GM18498 (cell line): ENCODE measurements around the gene SYCE1.
"Not testable (repeated sequence)": the region's sequence is repeated elsewhere in the genome, so short reads cannot be mapped to it uniquely, and the experiment has no call there.

ENCODE experiments used
- ATAC-seq: cut with Tn5 transposase; IDR thresholded peaks from one replicate; pipeline ENCODE4 v1.9.1; 2021; ENCODE audit warnings: mild to moderate bottlenecking, moderate library complexity; ENCODE audit not compliant: unreplicated experiment

SYCE1 gene, protein sequence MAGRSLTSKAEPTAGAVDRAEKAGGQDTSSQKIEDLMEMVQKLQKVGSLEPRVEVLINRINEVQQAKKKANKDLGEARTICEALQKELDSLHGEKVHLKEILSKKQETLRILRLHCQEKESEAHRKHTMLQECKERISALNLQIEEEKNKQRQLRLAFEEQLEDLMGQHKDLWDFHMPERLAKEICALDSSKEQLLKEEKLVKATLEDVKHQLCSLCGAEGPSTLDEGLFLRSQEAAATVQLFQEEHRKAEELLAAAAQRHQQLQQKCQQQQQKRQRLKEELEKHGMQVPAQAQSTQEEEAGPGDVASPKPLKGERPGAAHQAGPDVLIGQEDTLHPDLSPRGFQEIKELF

DNA sequence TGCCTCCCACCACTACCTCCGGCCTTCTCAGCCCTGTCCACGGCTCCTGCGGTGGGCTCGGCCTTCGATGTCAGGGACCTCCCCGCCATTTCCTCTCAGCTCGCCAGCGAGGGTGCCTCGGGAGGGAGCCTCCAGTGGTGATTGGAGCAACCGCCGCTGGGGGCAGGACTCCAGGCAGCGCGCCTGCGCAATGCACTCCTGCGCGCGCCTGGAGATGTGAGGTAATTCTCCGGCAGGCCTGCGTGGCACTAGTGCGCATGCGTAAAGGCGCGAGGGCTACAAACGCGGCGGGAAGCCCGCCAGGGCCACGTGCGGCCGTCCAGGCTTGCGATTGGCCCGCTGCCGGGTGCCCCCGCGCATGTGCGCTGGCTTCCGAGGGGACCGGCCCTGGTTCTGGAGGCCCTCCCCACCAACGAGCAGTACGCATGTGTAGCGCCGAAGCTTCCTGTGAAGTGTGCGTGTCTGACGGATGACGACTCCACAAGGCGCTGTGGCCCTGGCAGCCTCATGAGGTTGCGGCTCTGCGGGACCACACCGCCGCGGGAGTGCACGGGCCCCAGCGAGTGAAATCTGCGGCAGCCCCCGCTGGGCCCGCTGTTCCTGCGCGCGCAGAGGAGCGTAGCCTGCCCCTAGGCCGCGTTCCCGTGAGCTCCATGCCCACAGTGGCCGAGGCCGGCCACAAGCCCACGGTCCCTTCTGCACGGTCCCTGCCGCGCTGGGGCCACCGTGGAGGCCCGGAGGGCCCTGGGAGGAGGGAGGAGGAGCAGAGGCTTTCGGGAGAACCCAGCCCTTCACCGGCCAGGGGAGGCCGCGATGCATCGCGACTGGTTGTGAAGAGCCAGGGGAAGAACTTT is at the start of gene SYCE1:
Gene SYCE1, minus strand, starts transcription at position 143 of the 854 bp plus-strand sequence. Its CDS starts 54 bp downstream, at position 89.
- ATAC-seq, result no peak

DNA sequence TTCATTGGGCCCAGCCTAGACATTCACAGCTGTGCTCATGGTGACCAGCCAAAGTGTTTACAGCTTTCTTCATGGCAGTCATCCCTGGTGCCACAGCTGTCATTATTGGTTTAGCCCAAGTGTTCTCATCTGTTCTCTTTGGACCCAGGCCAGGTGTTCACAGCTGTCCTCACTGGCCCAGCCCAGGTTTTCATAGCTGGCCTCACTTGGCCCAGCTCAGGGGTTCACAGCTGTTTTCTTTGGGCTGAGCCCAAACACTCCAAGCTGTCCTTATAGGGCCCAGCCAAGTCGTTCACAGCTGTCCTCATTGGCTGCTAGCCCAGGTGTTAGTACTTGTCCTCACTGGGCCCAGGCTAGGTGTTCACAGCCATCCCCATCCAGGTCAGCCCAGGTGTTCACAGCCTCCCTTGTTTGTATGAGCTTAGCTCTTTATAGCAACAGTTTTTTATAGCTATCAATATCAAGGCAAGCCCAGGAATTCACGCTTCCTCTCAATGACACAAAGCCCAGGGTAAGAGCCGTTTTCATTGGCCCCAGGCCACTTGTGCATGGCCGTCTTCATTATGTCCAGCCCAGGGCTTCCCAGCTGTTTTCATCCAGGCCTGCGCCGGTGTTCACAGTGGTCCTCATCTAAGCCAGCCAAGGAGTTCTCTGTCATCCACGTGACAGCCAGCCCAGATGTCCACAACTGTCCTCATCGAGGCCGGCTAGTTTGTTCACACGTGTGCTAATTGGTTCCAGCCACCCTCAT is 49.6 kb upstream of the SYCE1 start:
- ATAC-seq, result no peak

DNA sequence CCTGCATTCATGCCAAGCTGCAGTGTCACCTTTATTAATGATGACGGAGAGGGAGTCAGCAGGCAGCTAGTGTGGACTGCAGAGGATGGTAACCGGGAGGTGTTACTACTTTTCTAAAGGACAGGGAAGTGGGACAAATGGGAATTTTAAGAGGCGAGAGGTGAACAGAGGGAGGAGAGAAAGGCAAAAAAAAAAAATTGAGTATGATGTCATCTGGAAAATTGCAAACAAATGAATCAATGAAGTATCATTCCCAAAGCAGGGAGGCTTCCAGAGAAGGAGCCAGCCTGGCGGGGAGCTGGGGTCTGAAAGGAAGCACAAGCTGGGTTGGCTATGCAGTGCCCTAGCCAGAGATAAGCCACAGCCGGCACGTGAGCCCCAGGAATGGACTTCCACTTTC is 48.3 kb upstream of the SYCE1 start:
- ATAC-seq, result no peak

DNA sequence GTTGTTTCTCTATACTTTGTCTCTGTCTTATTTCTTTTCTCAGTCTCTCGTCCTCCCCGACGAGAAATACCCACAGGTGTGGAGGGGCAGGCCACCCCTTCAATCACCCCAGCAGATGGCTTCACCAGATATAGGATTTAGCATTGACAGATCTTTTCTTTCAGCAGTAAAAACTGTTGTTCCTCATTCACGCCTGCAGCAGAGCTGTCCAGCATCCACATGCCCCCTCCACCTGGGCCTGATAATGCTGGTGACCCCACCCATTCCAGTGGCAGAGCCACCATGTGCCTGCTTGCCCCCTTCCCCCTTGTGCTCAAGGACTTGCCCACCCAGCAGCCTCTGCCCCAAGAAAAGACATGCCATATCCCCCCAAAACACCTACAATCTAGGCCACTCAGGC is 45.7 kb upstream of the SYCE1 start:
- ATAC-seq, result no peak

DNA sequence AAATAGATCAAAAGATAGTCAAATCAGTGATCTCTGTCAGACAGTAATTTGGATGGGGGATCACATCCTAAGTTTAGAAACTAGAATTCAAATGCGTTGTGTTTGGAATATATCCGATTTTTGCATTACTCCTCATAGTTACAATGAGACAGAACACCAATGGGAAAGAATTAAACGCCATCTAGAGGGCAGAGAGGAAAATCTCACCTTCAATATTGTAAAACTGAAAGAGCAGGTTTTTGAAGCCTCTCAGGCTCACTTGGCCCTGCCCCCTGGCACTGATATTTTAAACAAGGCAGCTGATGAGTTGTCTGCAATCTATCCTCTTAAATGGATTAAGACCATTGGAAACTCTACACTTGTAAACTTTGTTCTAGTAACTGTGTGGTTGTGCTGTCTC is 43.5 kb upstream of the SYCE1 start:
- ATAC-seq, result no peak

DNA sequence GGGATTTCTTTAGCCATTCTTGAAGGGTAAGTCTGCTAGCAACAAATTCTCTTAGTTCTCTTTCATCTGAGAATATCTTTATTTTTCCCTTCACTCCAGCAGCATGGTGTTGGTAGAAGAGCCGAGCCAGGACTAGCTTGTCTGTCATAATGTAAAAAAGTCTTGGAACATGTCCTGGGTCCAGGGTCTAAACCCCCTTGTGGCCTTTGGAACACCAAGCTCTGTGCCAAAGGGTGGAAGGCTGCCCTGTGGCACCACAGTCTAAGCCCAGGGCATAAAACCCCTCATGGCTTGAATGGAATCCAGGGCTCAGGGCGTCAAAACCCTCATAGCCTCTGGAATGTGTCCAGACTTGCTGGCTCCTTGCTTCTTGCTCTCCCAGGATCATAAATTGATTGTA is 38.1 kb upstream of the SYCE1 start:
- ATAC-seq, result not testable (repeated sequence)

DNA sequence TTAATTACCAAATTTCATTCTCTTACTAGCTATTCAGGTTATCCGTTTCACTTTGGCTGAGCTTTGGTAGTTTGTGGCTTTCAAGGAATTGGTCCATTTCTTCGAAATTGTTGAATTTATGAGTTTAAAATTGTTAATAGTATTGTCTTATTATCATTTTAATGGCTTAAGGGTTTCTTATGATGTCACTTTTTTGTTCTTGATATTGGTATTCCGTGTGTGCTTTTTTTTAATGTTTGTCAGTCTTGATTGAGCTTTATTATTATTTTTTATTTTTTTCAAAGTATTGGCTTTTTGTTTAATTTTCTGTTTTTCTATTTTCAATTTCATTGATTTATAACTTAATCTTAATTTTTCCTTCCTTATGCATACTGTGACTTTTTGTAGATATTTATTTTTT is 35.3 kb upstream of the SYCE1 start:
- no peak for ATAC-seq

DNA sequence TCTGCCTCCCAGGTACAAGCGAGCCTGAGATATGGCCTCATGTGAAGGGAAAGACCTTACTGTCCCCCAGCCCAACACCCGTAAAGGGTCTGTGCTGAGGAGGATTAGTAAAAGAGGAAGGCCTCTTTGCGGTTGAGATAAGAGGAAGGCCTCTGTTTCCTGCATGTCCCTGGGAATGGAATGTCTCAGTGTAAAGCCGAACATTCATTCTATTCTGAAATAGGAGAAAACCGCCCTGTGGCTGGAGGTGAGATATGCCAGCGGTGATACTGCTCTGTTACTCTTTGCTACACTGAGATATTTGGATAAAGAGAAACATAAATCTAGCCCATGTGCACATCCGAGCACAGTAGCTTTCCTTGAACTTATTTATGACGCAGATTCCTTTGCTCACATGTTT is 34.5 kb upstream of the SYCE1 start:
- not testable (repeated sequence) for ATAC-seq

DNA sequence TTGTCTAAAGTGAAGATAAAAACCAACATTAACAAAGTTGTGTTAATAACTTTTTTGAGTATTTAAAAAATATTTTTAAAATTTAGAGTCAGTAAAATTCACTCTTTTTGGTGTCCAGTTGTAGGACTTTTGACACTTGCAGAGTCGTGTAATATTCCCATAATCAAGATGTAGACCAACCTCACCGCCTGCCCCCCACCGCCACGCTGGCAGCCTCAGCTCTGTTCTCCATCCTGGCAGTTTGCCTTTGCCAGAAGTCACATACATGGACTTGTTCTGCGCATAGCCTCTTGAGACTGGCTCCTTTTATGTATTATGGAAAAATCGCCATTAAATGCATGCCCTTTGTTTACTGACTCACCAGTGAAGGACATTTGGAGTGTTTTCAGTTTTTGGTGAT is 27.3 kb upstream of the SYCE1 start:
- no peak for ATAC-seq

DNA sequence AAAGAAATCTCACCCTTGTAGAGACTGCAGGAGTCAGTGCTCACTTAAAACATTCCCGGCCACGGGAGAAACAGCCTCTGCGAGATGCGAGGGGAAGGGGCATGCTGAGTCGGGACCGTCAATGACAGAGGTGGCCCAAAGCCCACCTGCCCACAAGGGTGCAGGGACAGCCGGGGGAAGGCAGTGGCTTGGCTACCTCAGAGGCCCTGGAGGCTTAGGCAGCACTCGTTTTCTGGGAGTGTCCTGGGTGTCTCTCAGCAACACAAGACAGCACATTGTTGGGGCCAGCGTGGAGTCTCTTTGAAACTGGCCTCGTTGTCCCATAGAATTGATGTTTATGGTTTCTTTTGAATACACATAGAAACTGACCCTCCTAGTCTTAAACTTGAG is 25.6 kb upstream of the SYCE1 start:
- no peak for ATAC-seq

DNA sequence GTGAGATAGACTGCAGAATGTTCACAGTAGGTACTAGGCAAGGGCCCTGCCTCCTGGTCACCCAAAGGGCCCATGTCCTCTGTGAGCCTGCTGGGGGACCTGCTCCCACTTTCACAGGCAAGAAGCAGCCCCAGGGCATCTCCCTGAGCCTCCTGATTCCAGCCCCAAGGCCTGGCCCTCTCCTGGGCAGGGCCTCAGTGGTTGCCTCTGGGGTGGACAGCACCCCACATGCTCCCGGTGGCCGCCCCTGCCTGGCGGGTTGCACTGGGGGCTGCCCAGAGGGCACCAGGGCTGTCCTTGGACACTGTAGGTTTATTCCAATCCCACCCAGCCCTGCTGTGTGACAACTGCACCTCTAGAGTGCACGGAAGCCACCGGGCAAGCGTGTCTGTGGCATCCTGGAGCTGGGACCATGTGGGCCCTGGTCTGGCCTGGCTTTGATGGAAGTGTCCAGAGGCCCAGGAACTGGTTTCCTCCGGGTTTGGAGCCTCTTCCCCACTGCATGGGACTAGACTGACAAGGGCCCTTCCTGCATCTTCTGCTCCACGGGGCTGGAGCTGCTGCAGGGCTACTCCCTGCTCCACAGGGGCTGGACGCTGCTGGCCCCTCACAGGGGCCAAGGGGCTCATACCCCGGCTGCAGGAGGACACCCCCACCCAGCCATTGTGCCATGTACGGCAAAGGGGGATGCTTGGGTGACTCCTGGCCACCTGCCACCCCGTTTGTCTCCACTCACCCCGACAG is 25.0 kb upstream of the SYCE1 start:
- no peak for ATAC-seq

DNA sequence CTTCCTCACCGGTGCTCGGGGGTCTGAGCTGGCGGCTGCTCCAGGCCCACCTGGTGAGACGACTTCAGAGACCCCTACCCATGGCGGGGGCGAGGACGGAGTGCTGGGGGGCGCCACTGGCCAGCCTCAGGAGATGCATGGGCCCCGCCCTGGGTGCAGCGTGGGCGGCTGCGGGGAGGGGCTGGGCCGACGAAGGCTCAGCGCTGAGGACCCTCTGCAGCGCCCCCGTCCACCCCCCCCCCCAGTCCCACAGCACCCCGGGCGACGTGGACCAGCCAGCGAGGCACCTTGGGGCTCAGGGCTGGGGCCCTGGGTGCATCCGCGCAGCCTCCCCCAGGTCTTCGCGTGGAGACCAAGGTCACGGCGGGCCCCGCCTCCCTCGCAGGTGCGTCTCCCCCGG is 11.7 kb upstream of the SYCE1 start:
- not testable (repeated sequence) for ATAC-seq

DNA sequence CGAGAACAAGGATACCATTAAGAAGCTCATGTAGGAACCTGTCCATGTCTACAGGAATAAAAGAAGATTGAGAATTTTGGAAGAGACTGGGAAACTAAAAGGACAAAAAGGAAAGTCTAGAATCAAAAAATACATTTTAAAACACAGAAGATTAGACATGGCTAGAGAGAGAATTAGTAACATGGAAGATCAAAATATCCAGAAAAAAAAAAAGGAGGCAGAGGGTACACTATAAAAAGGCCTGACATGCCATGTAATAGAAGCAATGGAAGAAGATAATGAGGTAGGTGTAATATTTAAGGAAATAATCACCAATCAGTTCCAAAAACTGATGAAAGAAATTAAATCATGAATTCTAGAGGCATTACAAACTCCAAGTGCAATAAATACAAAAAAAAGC is 8.1 kb upstream of the SYCE1 start:
- ATAC-seq, result not testable (repeated sequence)

DNA sequence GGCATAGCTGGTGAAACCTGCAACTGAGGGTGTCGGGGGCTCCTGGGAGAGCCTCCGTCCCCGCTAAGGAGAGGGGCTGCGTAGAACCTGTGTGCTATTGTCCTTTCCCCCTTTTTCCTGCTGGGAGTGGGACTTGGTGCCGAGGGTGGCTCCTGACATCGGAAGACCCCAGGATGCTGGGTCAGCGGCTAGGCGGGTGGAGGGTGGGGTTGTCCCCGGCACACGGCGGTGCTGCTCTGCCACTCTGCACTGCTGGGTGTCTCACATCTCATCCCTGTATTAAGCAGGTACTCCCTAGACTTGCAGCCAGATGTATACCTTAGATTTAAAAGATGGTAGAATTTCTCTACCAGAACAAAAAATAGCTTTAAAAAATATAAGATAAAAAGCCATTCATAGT is 6.7 kb upstream of the SYCE1 start:
- not testable (repeated sequence) for ATAC-seq

DNA sequence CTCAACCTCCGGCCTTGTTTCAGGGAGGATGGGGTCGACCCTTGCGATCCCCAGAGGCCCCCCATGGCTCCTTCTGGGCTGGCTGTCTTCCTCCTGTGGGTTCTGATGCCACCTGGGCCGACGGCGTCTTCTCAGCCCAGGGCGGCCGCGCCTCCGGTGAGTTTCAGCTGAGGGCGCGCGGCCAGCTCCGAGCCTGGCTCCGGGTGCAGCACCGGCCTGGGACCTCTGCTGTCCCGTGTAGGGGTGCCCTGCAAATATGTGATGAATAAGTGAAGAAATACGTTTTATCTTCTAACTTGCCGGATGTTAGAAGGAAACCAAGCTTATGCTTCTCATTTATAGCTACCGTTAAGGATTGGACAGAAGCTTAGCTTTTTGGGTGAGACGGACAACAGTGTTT is 4.4 kb upstream of the SYCE1 start:
- ATAC-seq, result not testable (repeated sequence)

DNA sequence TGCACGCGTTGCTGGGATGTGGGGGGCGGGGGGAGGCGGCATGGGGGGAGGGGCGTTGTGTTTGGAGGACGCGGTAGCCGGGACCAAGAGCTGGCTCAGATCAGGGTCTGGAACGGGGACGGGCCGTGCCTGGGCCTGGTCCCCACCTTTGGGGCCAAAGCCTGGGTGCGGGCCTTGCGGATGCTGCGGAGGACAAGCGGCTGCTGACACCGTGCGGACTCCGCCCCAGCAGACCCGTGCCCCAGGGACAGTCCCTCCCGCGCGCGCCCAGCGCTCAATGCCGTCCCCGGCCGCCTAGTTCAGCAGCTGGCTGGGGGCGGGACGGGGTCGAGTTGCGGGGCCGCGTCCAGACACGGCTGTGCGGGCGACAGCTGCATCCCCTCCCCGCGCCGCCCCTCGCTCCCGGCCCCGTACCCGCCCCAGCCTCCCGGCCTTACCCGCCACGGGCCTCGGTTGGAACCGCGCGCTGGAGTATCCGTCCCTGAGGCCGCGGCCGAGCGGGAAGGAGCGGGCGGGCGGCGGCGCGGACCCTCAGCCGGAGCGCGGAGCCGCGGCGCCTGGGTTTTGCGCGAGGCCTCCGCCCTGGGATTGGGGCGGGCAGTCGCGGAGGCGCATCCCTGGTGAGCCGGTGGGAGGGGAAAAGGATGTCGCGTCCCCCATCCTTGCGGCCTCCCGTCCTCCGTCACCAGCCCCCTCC is 3.6 kb upstream of the SYCE1 start:
- not testable (repeated sequence) for ATAC-seq

DNA sequence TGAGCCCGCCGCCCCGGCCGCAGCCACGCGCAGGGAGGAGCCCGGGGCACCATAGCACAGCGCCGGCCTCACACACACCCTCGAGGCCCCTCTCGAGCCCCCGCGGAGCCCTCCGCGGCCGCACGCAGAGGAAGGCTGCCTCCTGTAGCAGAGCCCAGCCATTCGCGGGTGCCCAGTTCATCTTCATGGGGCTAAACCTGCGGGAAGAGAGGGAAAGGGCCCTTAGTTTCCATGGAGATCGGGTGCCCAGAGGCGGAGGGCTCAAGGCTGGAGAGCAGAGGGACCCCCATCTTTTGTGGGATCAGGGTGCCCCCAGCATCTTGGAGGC is 2.9 kb upstream of the SYCE1 start:
- no peak for ATAC-seq

DNA sequence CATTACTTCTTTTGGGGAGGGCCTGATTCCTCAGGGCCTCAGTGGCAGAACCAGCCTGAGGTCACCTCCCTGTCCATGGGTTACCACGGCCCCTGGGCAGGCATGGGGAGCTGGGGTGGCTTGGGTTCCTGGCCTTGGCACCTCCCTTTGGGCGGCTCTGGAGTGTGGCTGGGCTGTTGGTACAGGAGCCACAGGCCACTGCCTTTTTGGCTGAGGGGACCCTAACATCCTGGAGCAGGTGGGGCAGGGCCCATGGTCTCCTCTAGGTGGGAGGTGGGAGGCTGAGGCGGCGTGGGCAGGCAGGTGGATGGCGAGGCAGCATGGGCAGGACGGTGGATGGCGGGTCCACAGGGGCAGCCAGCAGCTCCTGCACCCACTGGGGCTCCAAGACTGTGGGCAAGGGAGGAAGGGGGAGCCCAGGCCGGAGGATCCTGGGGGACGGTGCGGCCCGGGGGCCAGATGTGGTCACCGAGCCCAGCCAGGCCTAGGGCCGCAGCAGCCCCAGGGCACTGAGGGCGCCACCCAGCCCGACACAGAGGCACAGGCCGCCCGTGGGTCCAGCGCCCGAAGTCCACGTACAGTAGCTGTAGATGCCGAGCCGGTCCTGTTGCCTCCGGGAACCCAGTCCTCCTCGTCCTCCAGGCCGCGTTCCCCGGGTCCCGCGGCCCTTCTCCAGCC is 2.4 kb upstream of the SYCE1 start:
- no peak for ATAC-seq

DNA sequence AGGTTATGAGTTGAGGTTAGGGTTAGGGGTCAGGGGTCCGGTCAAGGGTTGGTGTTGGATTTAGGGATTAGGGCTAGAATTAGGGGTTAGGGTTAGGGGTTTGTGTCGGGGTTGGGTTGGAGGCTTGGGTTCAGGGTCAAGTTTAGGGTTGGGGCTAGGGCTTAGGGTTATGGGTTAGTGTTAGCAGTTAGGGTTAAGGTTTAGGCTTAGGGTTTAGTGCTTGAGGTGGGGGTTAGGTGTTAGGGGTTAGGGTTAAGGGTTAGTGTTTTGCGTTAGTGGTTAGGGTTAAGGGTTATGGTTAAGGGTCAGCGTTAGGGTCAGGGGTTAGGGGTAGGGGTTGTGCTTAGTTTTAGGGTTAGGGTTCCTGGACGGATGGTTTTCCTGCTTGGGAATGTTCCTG is 1.7 kb upstream of the SYCE1 start:
- no peak for ATAC-seq

DNA sequence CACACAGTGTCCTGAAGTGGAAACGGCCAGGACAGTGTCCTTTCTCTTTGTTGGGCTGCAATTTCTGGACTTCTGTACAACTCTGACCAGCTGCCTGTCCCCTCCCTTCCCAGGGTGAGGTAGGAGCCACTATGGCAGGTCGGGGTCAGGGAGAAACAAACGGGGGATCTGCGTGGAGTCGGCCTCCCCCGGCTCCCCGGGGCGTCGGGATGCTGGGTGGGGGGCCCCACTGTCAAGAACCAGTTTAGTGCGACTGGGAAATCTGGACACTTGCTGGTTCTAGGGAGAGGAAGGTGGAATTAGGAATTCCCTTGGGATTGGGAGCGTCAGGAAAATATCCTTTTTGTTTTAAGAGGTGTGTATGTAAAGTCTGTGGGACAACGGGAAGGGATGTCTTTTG is 567 bp downstream of the SYCE1 start:
- no peak for ATAC-seq
